HL-60 (cell line): ENCODE data around the gene ECHDC3.

Experiments
- DNase-seq, 2 experiments: peaks; one replicate each; pipeline ENCODE4 v3.0.0-alpha.2; 2010 to 2020; ENCODE audit warnings: low read depth in 1 of 2, low spot score in 1 of 2
- H3K27ac ChIP-seq: fragments of 250-450 bp; sonication (Bioruptor Pico); replicated peaks from 2 replicates; pipeline ENCODE4 v1.5.1; 2020; ENCODE audit warnings: mild to moderate bottlenecking, moderate library complexity
- H3K27me3 ChIP-seq: fragments of 250-450 bp; sonication (Bioruptor Pico); 2 replicates; pipeline ENCODE4 v1.5.1; 2021; ENCODE audit warnings: mild to moderate bottlenecking, moderate library complexity; ENCODE audit not compliant: insufficient read depth, poor library complexity, severe bottlenecking
- H3K4me3 ChIP-seq: replicated peaks from 2 replicates; pipeline ENCODE4 v1.5.1; 2011; ENCODE audit warnings: mild to moderate bottlenecking, control low read depth, low read length; ENCODE audit not compliant: insufficient read depth
- GABPA ChIP-seq: IDR thresholded peaks from 2 replicates; pipeline ENCODE4 v1.6.1; 2012; ENCODE audit warnings: low read depth
- POLR2AphosphoS5 ChIP-seq: IDR thresholded peaks from 2 replicates; pipeline ENCODE4 v1.6.1; 2012; ENCODE audit warnings: low read depth
- SPI1 ChIP-seq: IDR thresholded peaks from 2 replicates; pipeline ENCODE4 v1.6.1; 2012; ENCODE audit warnings: low read depth, mild to moderate bottlenecking, borderline replicate concordance
- TF ChIP-seq, protein P1 (sequence below): IDR thresholded peaks from 2 replicates; pipeline ENCODE4 v1.6.1; 2012; ENCODE audit warnings: low read depth; ENCODE audit not compliant: insufficient replicate concordance
- TF ChIP-seq, protein P2 (sequence below): IDR thresholded peaks from one replicate; pipeline ENCODE4 v1.5.1; 2011; ENCODE audit warnings: low read length, control low read depth, inconsistent platforms; ENCODE audit not compliant: insufficient read depth

Gene ECHDC3

DNA sequence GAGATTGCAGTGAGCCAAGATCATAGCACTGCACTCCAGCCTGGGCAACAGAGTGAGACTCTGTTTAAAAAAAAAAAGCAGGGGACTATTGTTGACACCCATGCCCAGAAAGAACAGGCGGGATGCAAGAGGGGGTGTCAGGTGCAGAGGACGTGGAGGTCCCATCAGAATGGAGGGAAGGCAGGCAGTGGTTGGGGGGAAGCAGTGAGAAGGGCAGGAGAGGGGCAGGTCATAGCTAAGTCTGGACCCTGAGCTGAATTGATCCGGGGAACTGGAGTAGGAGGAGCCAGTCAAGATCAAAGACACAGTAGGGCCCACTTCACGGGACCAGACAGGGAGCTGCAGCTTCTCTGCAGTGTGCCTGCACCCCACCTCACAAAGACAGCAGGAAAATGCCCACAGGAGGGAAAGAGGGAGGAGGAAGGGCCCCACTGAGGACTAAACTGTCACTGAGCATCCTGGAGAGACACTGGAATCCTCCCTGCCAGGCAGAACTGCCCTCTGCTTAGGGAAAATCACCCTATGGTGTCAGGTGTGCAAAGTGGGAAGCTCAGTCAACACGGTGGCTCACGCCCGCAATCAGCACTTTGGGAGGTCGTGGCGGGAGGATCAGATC, 27.3 kb upstream of the ECHDC3 start:
- Histone ChIP-seq H3K27me3 (no peaks in the 10 kb centered on the region), H3K4me3 (no peak overlapping the region), H3K27ac (no peak overlapping the region)
- TF ChIP-seq POLR2AphosphoS5: no peak
- TF ChIP-seq GABPA: no peak
- TF ChIP-seq, protein P1, sequence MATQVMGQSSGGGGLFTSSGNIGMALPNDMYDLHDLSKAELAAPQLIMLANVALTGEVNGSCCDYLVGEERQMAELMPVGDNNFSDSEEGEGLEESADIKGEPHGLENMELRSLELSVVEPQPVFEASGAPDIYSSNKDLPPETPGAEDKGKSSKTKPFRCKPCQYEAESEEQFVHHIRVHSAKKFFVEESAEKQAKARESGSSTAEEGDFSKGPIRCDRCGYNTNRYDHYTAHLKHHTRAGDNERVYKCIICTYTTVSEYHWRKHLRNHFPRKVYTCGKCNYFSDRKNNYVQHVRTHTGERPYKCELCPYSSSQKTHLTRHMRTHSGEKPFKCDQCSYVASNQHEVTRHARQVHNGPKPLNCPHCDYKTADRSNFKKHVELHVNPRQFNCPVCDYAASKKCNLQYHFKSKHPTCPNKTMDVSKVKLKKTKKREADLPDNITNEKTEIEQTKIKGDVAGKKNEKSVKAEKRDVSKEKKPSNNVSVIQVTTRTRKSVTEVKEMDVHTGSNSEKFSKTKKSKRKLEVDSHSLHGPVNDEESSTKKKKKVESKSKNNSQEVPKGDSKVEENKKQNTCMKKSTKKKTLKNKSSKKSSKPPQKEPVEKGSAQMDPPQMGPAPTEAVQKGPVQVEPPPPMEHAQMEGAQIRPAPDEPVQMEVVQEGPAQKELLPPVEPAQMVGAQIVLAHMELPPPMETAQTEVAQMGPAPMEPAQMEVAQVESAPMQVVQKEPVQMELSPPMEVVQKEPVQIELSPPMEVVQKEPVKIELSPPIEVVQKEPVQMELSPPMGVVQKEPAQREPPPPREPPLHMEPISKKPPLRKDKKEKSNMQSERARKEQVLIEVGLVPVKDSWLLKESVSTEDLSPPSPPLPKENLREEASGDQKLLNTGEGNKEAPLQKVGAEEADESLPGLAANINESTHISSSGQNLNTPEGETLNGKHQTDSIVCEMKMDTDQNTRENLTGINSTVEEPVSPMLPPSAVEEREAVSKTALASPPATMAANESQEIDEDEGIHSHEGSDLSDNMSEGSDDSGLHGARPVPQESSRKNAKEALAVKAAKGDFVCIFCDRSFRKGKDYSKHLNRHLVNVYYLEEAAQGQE: no peak
- TF ChIP-seq SPI1: no peak
- TF ChIP-seq, protein P2, sequence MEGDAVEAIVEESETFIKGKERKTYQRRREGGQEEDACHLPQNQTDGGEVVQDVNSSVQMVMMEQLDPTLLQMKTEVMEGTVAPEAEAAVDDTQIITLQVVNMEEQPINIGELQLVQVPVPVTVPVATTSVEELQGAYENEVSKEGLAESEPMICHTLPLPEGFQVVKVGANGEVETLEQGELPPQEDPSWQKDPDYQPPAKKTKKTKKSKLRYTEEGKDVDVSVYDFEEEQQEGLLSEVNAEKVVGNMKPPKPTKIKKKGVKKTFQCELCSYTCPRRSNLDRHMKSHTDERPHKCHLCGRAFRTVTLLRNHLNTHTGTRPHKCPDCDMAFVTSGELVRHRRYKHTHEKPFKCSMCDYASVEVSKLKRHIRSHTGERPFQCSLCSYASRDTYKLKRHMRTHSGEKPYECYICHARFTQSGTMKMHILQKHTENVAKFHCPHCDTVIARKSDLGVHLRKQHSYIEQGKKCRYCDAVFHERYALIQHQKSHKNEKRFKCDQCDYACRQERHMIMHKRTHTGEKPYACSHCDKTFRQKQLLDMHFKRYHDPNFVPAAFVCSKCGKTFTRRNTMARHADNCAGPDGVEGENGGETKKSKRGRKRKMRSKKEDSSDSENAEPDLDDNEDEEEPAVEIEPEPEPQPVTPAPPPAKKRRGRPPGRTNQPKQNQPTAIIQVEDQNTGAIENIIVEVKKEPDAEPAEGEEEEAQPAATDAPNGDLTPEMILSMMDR: no peak
- DNase-seq: no peak

DNA sequence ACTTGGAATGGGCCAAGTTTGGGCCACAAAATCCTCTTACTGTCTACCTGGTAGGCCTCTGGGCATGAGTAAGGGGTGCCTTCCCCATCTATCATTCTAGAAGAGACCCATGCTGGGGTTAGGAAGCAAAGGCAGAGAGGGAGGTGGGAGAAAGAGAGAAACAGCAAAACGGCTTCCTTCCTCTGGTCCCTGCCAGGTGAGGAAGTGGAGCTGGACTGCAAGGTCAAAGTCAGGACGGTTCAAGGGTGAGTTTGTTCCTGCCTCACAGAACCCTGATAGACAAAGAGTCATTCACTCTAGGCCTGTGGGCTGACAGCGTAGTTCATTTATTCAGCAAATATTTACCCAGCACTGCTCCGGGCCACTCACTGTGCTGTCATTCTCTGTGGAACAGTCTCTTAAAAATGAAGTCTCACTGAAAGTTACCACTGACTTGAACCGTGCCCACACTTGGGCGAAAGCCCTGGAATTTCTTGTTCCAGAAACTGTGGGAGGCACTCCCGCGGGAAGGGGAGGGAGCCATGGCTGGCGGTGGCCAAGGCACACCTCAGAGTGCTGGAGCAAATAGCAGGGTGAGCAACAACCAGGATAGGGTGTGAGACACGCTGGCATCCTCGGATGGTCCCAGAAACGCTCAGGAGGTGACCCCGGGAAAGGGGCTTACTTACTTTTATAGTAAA, 26.2 kb upstream of the ECHDC3 start:
- no peaks in the 10 kb centered on the region for H3K27me3 ChIP-seq

DNA sequence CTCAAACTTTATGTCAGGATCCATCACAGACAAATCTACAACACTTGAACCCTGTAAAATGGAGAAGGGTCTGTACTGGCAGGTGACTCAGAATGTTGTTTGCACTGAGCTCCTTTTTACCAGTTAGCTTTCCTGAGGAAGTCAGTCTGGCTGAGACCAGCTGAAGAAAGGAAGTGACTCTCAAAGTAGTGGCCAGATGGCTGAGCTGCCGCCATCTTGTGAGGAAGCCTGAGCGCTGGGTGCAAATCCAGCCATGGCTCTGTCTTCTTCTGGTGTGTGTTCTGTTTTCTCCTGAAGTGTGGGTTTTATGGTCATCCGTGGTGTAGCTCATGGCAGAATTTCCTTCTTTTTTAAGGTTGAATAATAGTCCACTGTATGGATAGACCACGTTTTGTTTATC, 25.5 kb upstream of the ECHDC3 start:
- no peaks in the 10 kb centered on the region for H3K27me3 ChIP-seq
- H3K27ac ChIP-seq: no peak overlapping the region
- DNase-seq: no peak

More for the DNA sequence above, 26.2 kb upstream of the ECHDC3 start:
- H3K27ac ChIP-seq: no peak overlapping the region
- TF ChIP-seq, protein P1: no peak
- TF ChIP-seq, protein P2: no peak
- TF ChIP-seq POLR2AphosphoS5: no peak
- DNase-seq: no peak
- H3K4me3 ChIP-seq: no peak overlapping the region

DNA sequence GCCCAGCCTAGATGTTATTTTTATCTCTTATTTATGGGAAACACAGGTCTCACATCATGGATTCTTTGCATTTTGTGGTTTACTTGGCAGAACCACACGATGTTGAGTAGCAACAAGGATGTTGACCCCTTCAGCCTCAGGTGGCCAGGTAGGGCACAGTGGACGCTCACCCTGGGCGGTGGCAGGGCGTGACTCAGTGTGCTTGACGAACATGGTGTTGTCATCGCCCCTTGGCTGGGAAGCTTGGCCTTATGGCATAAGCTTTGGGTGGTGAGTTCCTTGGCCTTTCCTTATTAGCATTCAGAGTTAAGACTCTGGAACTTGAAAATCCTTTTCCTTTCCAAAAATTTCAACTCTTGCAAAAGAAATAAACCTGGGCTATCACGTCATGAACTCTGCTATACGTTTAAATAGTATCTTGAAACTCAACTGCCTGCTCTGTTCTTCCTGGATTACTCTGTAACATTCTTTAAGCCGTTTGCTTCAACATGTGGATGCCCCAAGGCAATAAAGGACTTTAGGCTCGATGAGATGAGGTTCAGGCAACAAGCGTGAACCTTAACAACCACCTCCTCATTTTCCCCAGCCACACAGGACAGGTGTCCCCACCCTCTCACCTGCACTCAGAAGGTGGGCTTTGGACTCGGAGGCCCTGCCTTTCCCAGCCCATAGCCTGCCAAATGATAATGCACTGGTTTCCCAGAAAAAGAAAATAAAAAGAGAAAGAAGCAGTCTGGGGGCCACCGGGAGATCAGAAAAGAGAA, 22.5 kb upstream of the ECHDC3 start:
- no peak overlapping the region for H3K4me3 ChIP-seq
- H3K27ac ChIP-seq: no peak overlapping the region
- no peak for DNase-seq
- no peaks in the 10 kb centered on the region for H3K27me3 ChIP-seq
- TF ChIP-seq, protein P2: no peak
- TF ChIP-seq, protein P1: no peak
- no peak for TF ChIP-seq POLR2AphosphoS5
- no peak for TF ChIP-seq SPI1
- TF ChIP-seq GABPA: no peak

More for the DNA sequence above, 25.5 kb upstream of the ECHDC3 start:
- TF ChIP-seq SPI1: no peak
- TF ChIP-seq POLR2AphosphoS5: no peak
- TF ChIP-seq GABPA: no peak
- H3K4me3 ChIP-seq: no peak overlapping the region
